C4-2B (cell line): ENCODE data around the gene RIPOR2.

Source experiments
- H3K27ac ChIP-seq: fragments of 450-650 bp; 2 replicates; pipeline ENCODE4 v1.5.1; 2017
- ZFX ChIP-seq: fragments of 450-650 bp; IDR thresholded peaks from 2 replicates; pipeline ENCODE4 v1.6.1; 2017
- TF ChIP-seq, protein P1 (sequence below): fragments of 450-650 bp; conservative IDR thresholded peaks from 2 replicates; pipeline ENCODE4 v1.5.1; 2017; ENCODE audit warnings: mild to moderate bottlenecking

RIPOR2 gene

GRCh38 chr6:24974182-24975171 lies 38.7 kb upstream of the RIPOR2 start:
- TF ChIP-seq ZFX, result no peak
- TF ChIP-seq, protein P1, sequence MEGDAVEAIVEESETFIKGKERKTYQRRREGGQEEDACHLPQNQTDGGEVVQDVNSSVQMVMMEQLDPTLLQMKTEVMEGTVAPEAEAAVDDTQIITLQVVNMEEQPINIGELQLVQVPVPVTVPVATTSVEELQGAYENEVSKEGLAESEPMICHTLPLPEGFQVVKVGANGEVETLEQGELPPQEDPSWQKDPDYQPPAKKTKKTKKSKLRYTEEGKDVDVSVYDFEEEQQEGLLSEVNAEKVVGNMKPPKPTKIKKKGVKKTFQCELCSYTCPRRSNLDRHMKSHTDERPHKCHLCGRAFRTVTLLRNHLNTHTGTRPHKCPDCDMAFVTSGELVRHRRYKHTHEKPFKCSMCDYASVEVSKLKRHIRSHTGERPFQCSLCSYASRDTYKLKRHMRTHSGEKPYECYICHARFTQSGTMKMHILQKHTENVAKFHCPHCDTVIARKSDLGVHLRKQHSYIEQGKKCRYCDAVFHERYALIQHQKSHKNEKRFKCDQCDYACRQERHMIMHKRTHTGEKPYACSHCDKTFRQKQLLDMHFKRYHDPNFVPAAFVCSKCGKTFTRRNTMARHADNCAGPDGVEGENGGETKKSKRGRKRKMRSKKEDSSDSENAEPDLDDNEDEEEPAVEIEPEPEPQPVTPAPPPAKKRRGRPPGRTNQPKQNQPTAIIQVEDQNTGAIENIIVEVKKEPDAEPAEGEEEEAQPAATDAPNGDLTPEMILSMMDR, result no peak
- no peak overlapping the region for H3K27ac ChIP-seq

DNA sequence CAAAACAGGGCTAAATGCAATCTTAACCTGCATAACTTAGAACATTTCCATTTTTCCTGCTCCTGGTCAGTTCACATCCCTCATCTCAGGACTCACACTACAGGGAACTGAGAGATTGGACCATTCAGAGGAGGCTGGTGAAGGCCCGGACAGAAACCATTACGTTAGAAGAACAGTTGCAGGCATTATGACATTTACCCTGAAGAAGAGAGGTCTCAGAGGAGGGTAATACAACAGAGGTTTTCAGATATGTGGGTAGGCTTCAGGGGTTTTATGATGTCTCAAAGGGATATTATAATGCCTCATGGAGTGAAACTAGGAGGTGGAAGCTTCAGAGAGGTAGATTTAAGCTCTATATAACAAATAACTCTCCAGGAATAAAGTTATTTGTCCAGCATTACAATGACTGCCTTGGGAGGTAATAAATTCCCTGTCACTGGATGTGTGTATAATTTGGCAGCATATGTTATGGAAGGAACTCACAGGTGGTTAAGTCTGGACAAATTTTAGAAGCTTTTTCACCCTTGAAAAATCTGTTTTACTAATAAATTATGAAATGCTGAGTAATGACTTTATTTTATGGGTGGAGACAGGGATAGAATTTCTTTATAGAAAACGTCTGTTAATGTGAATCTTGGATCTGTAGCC lies 36.7 kb upstream of the RIPOR2 start:
- no peak overlapping the region for H3K27ac ChIP-seq
- no peak for TF ChIP-seq ZFX
- TF ChIP-seq, protein P1, result no peak

- no peak overlapping the region; the same call in 1 of the 2 replicates for H3K27ac ChIP-seq
- TF ChIP-seq, protein P1, result no peak
- no peak for TF ChIP-seq ZFX
Observed at GRCh38 chr6:24971067-24971466, 35.3 kb upstream of the RIPOR2 start.

GRCh38 chr6:24969343-24969860 lies 33.6 kb upstream of the RIPOR2 start:
- no peak for TF ChIP-seq ZFX
- TF ChIP-seq, protein P1, result no peak
- H3K27ac ChIP-seq, result no peak overlapping the region; the same call in 1 of the 2 replicates

DNA sequence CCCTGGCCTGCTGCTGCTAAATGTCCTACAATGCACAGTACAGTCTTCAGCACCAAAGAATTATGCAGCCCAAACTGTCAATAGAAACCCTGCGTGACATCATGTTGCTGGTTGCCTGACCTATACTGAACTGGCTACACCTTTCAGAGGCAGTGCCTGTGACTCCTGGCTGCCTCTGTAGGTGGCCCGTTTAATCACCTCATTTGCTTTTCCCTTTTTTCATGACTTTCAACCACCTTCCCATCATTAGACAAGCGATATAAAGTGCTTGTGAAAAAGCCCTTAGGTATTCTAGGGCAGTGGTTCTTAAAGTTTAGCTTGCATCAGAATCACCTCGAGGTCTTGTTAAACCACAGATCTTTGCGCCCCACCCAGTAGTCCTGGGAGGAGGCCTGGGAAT lies 33.0 kb upstream of the RIPOR2 start:
- TF ChIP-seq ZFX, result no peak
- TF ChIP-seq, protein P1, result no peak
- no peak overlapping the region for H3K27ac ChIP-seq

DNA sequence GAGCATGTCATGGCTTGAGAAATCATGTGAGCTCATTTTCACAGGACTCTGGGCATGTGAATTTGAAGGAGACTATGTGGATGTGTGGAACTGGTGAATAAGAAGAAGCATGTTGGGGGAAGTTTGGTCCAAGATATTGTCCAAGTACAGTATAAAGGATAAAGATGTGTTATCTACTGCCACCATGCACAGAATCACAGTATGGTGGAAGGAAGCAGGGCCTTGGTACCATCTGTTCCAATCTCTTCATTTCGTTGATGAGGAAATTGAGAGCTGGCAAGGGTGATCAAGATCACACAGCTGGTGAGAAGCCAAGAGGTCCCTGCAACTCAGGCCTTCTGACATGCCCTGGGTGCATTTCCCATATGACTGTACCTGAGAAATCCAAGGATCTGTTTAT lies 31.5 kb upstream of the RIPOR2 start:
- TF ChIP-seq, protein P1, result no peak
- no peak for TF ChIP-seq ZFX
- H3K27ac ChIP-seq, result no peak overlapping the region

DNA sequence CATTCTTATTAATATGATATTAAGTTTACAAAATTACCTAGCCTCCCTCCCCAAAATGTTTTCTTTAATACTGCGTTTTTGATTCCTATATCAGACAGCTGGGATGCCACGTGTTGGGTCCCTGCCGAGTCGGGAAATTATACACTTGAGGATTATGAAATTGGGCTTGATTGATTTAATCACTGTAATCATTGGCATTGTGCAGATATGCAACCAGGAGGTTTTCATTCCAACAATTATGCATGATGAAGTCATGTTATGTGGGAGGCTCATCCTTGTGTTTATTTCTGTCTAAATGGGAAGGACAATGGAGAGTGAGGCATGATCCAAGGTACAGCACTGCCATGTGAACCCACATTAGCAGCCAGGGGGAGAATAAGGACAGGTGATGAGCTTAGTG lies 30.6 kb upstream of the RIPOR2 start:
- TF ChIP-seq, protein P1, result no peak
- TF ChIP-seq ZFX, result no peak
- no peak overlapping the region for H3K27ac ChIP-seq
